HepG2 (cell line): ENCODE data around the gene KRTAP10-4. TPM values are rescaled to one million over a fixed set of nuclear protein-coding genes. Genes with fewer than 3 reads are reported as not detected.

Experiments
- ATAC-seq: fragments of 200-7000 bp; cut with Tn5 transposase; 3 replicates; pipeline ENCODE4 v1.9.1; 2020; ENCODE audit warnings: mild to moderate bottlenecking, moderate library complexity
- BruUV-seq: library from RNA; stranded (reverse); fragments of 400-500 nt; replicated peaks from 2 replicates; lab custom pipeline; 2021; lab: Mats Ljungman, UMichigan
- CTCF ChIA-PET: fragments of 300-600 bp; formaldehyde crosslinking; extraction: SDS; loops from one replicate; lab custom pipeline; 2021; ENCODE audit warnings: low total read pairs, inconsistent platforms, low intra/inter-chr PET ratio; lab: Yijun Ruan, JAX
- POLR2A ChIA-PET: fragments of 350-600 bp; sonication (Branson Sonifier 250); formaldehyde crosslinking; loops from one replicate; lab custom pipeline; 2020; ENCODE audit warnings: antibody characterized with exemption, inconsistent platforms; lab: Yijun Ruan, JAX
- DNase-seq: peaks from one replicate; pipeline ENCODE4 v3.0.0-alpha.2; 2015; ENCODE audit warnings: low spot score
- FAIRE-seq: peaks from 3 replicates; lab custom pipeline; 2011; peaks lifted over from hg19 to GRCh38; lab: Jason Lieb, UNC
- H2AFZ ChIP-seq: one replicate; pipeline ENCODE4 v1.6.1; 2011; ENCODE audit warnings: low read length, inconsistent platforms
- H3K27ac ChIP-seq: fragments of 300-600 bp; 3 replicates; pipeline ENCODE4 v1.8.0; 2011; ENCODE audit warnings: mixed run types, mild to moderate bottlenecking, mixed read lengths, low read length, inconsistent platforms; ENCODE audit not compliant: insufficient read depth; ENCODE audit errors: extremely low read length
- H3K27me3 ChIP-seq, 2 experiments: fragments of 200-600 bp in 1 of 2; 2 replicates in 1 of 2; 3 replicates in 1 of 2; pipeline versions ENCODE4 v1.6.0 to v1.8.0; 2011; ENCODE audit warnings: low read length in 2 of 2, mild to moderate bottlenecking in 2 of 2, moderate library complexity in 2 of 2, inconsistent platforms in 1 of 2; ENCODE audit not compliant: insufficient read depth in 2 of 2, control insufficient read depth in 1 of 2
- H3K36me3 ChIP-seq, 2 experiments: fragments of 200-600 bp in 1 of 2; replicated peaks in 1 of 2; 2 replicates in 1 of 2; 3 replicates in 1 of 2; pipeline versions ENCODE4 v1.5.1 to v1.8.0; 2011; ENCODE audit warnings: low read length in 2 of 2, inconsistent platforms in 1 of 2; ENCODE audit not compliant: insufficient read depth in 2 of 2, control insufficient read depth in 1 of 2
- H3K4me1 ChIP-seq: 2 replicates; pipeline ENCODE4 v1.5.1; 2012; ENCODE audit warnings: low read length, inconsistent platforms; ENCODE audit not compliant: insufficient read depth
- H3K4me2 ChIP-seq: 2 replicates; pipeline ENCODE4 v1.6.0; 2011; ENCODE audit warnings: low read depth, low read length, inconsistent platforms
- H3K4me3 ChIP-seq, 3 experiments: fragments of 200-600 bp in 1 of 3; sonication (generic), shearing (Covaris generic) in 1 of 3; replicated peaks in 1 of 3; 2 replicates each; pipeline ENCODE4 v1.5.1; 2011 to 2016; ENCODE audit warnings: low read length in 3 of 3, inconsistent platforms in 2 of 3, low read depth in 2 of 3, mild to moderate bottlenecking in 2 of 3, control low read depth in 1 of 3, mixed read lengths in 1 of 3; ENCODE audit not compliant: insufficient read depth in 1 of 3
- H3K79me2 ChIP-seq: one replicate; pipeline ENCODE4 v1.6.1; 2011; ENCODE audit warnings: low read length, inconsistent platforms; ENCODE audit not compliant: insufficient read depth
- H3K9ac ChIP-seq: 2 replicates; pipeline ENCODE4 v1.6.0; 2011; ENCODE audit warnings: mild to moderate bottlenecking, low read depth, low read length, inconsistent platforms; ENCODE audit not compliant: insufficient read depth
- H3K9me3 ChIP-seq: 2 replicates; pipeline ENCODE4 v1.5.1; 2012; ENCODE audit warnings: mild to moderate bottlenecking, low read length
- H4K20me1 ChIP-seq: 2 replicates; pipeline ENCODE4 v1.6.0; 2011; ENCODE audit warnings: inconsistent platforms, mild to moderate bottlenecking, low read length, moderate library complexity; ENCODE audit not compliant: insufficient read depth
- NFAT5 ChIP-seq: sonication (generic); formaldehyde crosslinking; IDR thresholded peaks from 2 replicates; pipeline ENCODE4 v1.4.0; 2020; ENCODE audit warnings: missing genetic modification reagents
- ZBTB37 ChIP-seq: sonication (generic); formaldehyde crosslinking; IDR thresholded peaks from 2 replicates; pipeline ENCODE4 v1.4.0; 2020; ENCODE audit warnings: mild to moderate bottlenecking, missing genetic modification reagents
- ZNF878 ChIP-seq: sonication (generic); formaldehyde crosslinking; IDR thresholded peaks from 2 replicates; pipeline ENCODE4 v1.8.1; 2023; ENCODE audit warnings: mild to moderate bottlenecking, missing genetic modification reagents, moderate library complexity
- WGBS: methylation state at CpG from one replicate; pipeline ENCODE4 v1.1.6; 2017; ENCODE audit warnings: low lambda C conversion rate; 5-methylcytosine and 5-hydroxymethylcytosine counted together
- in situ Hi-C: cut with HindIII; loops from 2 replicates; pipeline ENCODE4 v1.10.0; 2017; ENCODE audit warnings: low pct_unique_long_range_greater_than_20kb; ENCODE audit not compliant: extremely low pct_ligation_motif_present
- intact Hi-C: fragments of 100-400 bp; cut with micrococcal nuclease; formaldehyde crosslinking; loops from one replicate; pipeline ENCODE4 v1.10.0; 2022; ENCODE audit not compliant: unreplicated experiment
- polyA plus RNA-seq, 8 experiments: library from polyadenylated mRNA; depleted of rRNA in 3 of 8; stranded (reverse) in 7 of 8; unstranded in 1 of 8; fragments of >200 nt; fragmentation: Illumina TruSeq in 4 of 8; extraction: Trizol in 4 of 8; gene quantifications; 2 replicates each; pipeline versions ENCODE4 v1.2.1 to v1.2.3, GENCODE V29; 2011 to 2016; ENCODE audit warnings: low read depth in 4 of 8, missing spikeins in 1 of 8, mixed read lengths in 1 of 8; ENCODE audit not compliant: insufficient read depth in 1 of 8
- total RNA-seq, 5 experiments: library from RNA; depleted of rRNA; stranded (reverse); fragments of >200 nt; fragmentation: Illumina TruSeq; extraction: Trizol; gene quantifications; 2 replicates each; pipeline ENCODE4 v1.2.3, GENCODE V29; 2016; ENCODE audit warnings: low read depth in 1 of 5

KRTAP10-4 gene
- total and polyA plus RNA-seq, 2 of the 13 experiments (the other 11 are each of a cell fraction or from before 2014, with no cell fraction given): not detected

GRCh38 chr21:44552136-44552535 lies 21.4 kb upstream of the KRTAP10-4 start (continued):
- no peak for TF ChIP-seq ZBTB37 (CRISPR knock-in tag)

GRCh38 chr21:44552681-44553080 lies 20.8 kb upstream of the KRTAP10-4 start:
- Histone ChIP-seq H3K4me3 (no peak overlapping the region), H3K79me2 (no peaks in the 10 kb centered on the region), H3K4me1 (no peaks in the 10 kb centered on the region; the same call in 1 of the 2 replicates), H4K20me1 (no peaks in the 10 kb centered on the region), H2AFZ (no peak overlapping the region), H3K27me3 (peaks cover 0 to 9% of the 10 kb centered on the region in 2 experiments; a peak in 2 of 5 replicates), H3K36me3 (no peaks in the 10 kb centered on the region), H3K27ac (no peak overlapping the region), H3K9ac (no peak overlapping the region), H3K9me3 (no peaks in the 10 kb centered on the region), H3K4me2 (no peak overlapping the region)
- in situ Hi-C loops (no loop called here), intact Hi-C loops (no loop called here)
- DNase-seq (no peak), ATAC-seq (no peak), FAIRE-seq (no peak)
- POLR2A ChIA-PET: no interaction called here
- WGBS: 68% methylated on average over 11 of the region's 13 CpGs
- no TSS peak for BruUV-seq
- CTCF ChIA-PET: no interaction called here
- no peak for TF ChIP-seq ZNF878 (CRISPR knock-in tag)
- no peak for TF ChIP-seq NFAT5 (CRISPR knock-in tag)
